SK-N-SH (cell line): ENCODE results near the gene COL24A1.

Source experiments
- CTCF ChIP-seq: fragments of 200-600 bp; sonication (generic); IDR thresholded peaks from 2 replicates; pipeline ENCODE4 v1.6.1; 2017; ENCODE audit warnings: antibody characterized with exemption, mild to moderate bottlenecking, moderate library complexity
- EP300 ChIP-seq, 2 experiments: IDR thresholded peaks; 2 replicates each; pipeline versions ENCODE4 v1.4.0 to v1.6.1; 2012; ENCODE audit warnings: borderline replicate concordance in 1 of 2, low read depth in 1 of 2, low read length in 1 of 2
- FOXJ3 ChIP-seq: sonication (generic); formaldehyde crosslinking; IDR thresholded peaks from 2 replicates; pipeline ENCODE4 v1.5.1; 2020; ENCODE audit warnings: mild to moderate bottlenecking, missing genetic modification reagents
- GATA2 ChIP-seq: sonication (generic); formaldehyde crosslinking; IDR thresholded peaks from 2 replicates; pipeline ENCODE4 v1.5.0; 2020; ENCODE audit warnings: mild to moderate bottlenecking, missing genetic modification reagents
- JUND ChIP-seq: IDR thresholded peaks from 2 replicates; pipeline ENCODE4 v1.4.0; 2012
- MAX ChIP-seq: IDR thresholded peaks from 2 replicates; pipeline ENCODE4 v1.4.0; 2012; ENCODE audit warnings: low read depth
- POLR2AphosphoS5 ChIP-seq: IDR thresholded peaks from 2 replicates; pipeline ENCODE4 v1.6.1; 2012; ENCODE audit warnings: low read depth, low read length
- RAD21 ChIP-seq: IDR thresholded peaks from 2 replicates; pipeline ENCODE4 v1.6.1; 2012; ENCODE audit warnings: mild to moderate bottlenecking, low read length
- REST ChIP-seq: IDR thresholded peaks from 2 replicates; pipeline ENCODE4 v1.6.1; 2012; ENCODE audit warnings: mild to moderate bottlenecking, low read depth, low read length, moderate library complexity
- RFX5 ChIP-seq: IDR thresholded peaks from 2 replicates; pipeline ENCODE4 v1.6.1; 2012; ENCODE audit warnings: mild to moderate bottlenecking, improper control_type of control experiment, low read length
- SIN3A ChIP-seq: IDR thresholded peaks from 2 replicates; pipeline ENCODE4 v1.6.1; 2012; ENCODE audit warnings: low read depth, mild to moderate bottlenecking, low read length, moderate library complexity, borderline replicate concordance
- ZBTB33 ChIP-seq: IDR thresholded peaks from 2 replicates; pipeline ENCODE4 v1.4.0; 2012; ENCODE audit warnings: low read depth, borderline replicate concordance

- TF ChIP-seq REST (no peak), CTCF (no peak), RFX5 (no peak), RAD21 (no peak), JUND (no peak), POLR2AphosphoS5 (no peak), ZBTB33 (no peak), EP300 (IDR thresholded peaks at IDR 0.05; ENCODE audit: borderline replicate concordance in 1 of 2, low read depth in 1 of 2, low read length in 1 of 2) (no peak), MAX (no peak), FOXJ3 (CRISPR knock-in tag) (no peak), GATA2 (CRISPR knock-in tag) (no peak), SIN3A (no peak)
Observed at GRCh38 chr1:85836736-85837135, 319.8 kb downstream of the COL24A1 start.
